H1 (cell line): ENCODE measurements around the gene CTRL. TPM values are rescaled to one million over a fixed set of nuclear protein-coding genes. Genes with fewer than 3 reads are reported as not detected.

ENCODE experiments used
- BCL11A ChIP-seq, 2 experiments: IDR thresholded peaks; one replicate each; pipeline ENCODE4 v1.6.1; 2011; ENCODE audit warnings: low read depth in 2 of 2, low read length in 2 of 2, mild to moderate bottlenecking in 2 of 2
- CHD1 ChIP-seq: IDR thresholded peaks from 2 replicates; pipeline ENCODE4 v1.6.1; 2012; ENCODE audit warnings: low read depth, low read length, improper control_type of control experiment
- CHD7 ChIP-seq: fragments of 300-600 bp; sonication (generic); IDR thresholded peaks from 2 replicates; pipeline ENCODE4 v1.7.1; 2012; ENCODE audit warnings: low read length, moderate library complexity, mild to moderate bottlenecking, inconsistent platforms; ENCODE audit not compliant: insufficient replicate concordance
- HDAC2 ChIP-seq, 2 experiments: fragments of 300-600 bp in 1 of 2; sonication (generic) in 1 of 2; IDR thresholded peaks; 2 replicates each; pipeline ENCODE4 v1.6.1; 2011 to 2012; ENCODE audit warnings: low read depth in 2 of 2, low read length in 2 of 2, mild to moderate bottlenecking in 2 of 2, moderate library complexity in 2 of 2, borderline replicate concordance in 1 of 2, inconsistent platforms in 1 of 2
- KDM5A ChIP-seq: fragments of 200-600 bp; IDR thresholded peaks from 2 replicates; pipeline ENCODE4 v1.7.1; 2012; ENCODE audit warnings: mild to moderate bottlenecking, low read length, inconsistent platforms, mixed read lengths
- SIX5 ChIP-seq: IDR thresholded peaks from 2 replicates; pipeline ENCODE4 v1.6.1; 2011; ENCODE audit warnings: mild to moderate bottlenecking, low read depth, low read length
- SP1 ChIP-seq: IDR thresholded peaks from 2 replicates; pipeline ENCODE4 v1.6.1; 2011; ENCODE audit warnings: low read depth, low read length
- TAF7 ChIP-seq: optimal IDR thresholded peaks from 2 replicates; pipeline ENCODE3; 2011; ENCODE audit warnings: low read depth, mild to moderate bottlenecking, inconsistent platforms, low read length, moderate library complexity, borderline replicate concordance
- USF2 ChIP-seq: IDR thresholded peaks from 2 replicates; pipeline ENCODE4 v1.6.1; 2011; ENCODE audit warnings: low read length, improper control_type of control experiment
- YY1 ChIP-seq: IDR thresholded peaks from 2 replicates; pipeline ENCODE4 v1.6.1; 2011; ENCODE audit warnings: low read depth, mild to moderate bottlenecking, low read length
- polyA plus RNA-seq, 7 experiments: library from polyadenylated mRNA; depleted of rRNA in 3 of 7; stranded (reverse) in 5 of 7; unstranded in 2 of 7; fragments of >200 nt in 5 of 7; fragments of 200-250 nt in 2 of 7; gene quantifications; 1 replicate in 5 of 7; 2 replicates in 1 of 7; 4 replicates in 1 of 7; pipeline versions ENCODE4 v1.2.1 to v1.2.3, GENCODE V29; 2011 to 2013; ENCODE audit warnings: missing spikeins in 2 of 7, mixed read lengths in 2 of 7
- total RNA-seq: library from RNA; stranded (reverse); fragmentation: NEBNext Ultra II Directional; extraction: Animal tissue kit (Norgen Biotek cat#: 25700); gene quantifications from 2 replicates; pipeline ENCODE4 v1.2.1, GENCODE V29; 2021

Gene CTRL
- total and polyA plus RNA-seq, 2 of the 8 experiments (the other 6 are each of a cell fraction or from before 2014, with no cell fraction given): 1.7 to 4.2 TPM

GRCh38 chr16:67944690-67945391 is 13.2 kb upstream of the CTRL start (continued):
- TF ChIP-seq CHD7 (no peak), HDAC2 (IDR thresholded peaks at IDR 0.05; ENCODE audit: borderline replicate concordance in 1 of 2, low read depth in 2 of 2, low read length in 2 of 2) (no peak), SP1 (no peak), CHD1 (no peak), TAF7 (no peak), YY1 (no peak), BCL11A (IDR thresholded peaks at IDR 0.05; ENCODE audit: low read depth in 2 of 2, low read length in 2 of 2) (no peak), USF2 (no peak), KDM5A (no peak), SIX5 (no peak)
